ENCODE measurements around the gene MANBA.
"Not testable (repeated sequence)": the region's sequence is repeated elsewhere in the genome, so short reads cannot be mapped to it uniquely, and the experiment has no call there.

The MANBA gene

DNA sequence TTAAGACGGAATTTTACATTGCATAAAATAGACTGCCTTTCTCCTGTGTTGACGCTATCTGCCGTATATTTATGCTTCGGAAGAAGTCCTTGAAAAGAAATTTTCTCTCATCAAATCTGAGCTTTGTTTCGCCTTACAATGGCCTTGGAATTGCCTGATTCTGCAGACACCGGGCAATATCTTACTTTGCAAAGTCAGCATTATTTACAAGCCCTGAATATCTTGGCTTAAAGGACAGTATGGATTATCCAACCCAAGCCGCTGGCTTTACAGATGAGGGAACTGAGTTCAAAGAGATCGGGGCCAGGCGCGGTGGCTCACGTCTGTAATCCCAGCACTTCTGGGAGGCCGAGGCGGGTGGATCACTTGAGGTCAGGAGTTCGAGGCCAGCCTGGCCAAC is 1.1 kb upstream of the MANBA start:
- no peak for DNase-seq (ENCODE audit: low read depth)

DNA sequence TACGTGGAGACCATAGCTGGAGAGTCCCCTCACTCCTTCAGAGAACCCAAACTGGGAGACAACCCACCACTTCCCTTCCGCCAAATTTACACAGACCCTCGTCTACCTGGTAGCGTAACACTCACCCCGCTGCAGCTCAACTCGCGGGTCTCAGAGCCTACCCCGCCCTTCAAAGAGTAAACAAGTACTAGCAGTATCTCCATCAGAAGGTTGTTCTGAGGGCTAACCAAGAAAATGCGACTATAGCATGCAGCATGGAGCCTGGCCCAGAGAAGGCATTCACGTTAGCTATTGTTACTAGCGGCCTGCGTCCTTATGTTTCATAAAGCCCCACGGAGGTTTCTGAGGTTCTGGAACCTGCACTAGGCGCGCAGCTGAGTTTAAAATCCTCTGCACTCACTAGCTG is 531 bp upstream of the MANBA start:
- DNase-seq (ENCODE audit: low read depth) = no peak

GRCh38 chr4:102759831-102760644 is 730 bp downstream of the MANBA start:
- DNase-seq (ENCODE audit: low read depth) = no peak

DNA sequence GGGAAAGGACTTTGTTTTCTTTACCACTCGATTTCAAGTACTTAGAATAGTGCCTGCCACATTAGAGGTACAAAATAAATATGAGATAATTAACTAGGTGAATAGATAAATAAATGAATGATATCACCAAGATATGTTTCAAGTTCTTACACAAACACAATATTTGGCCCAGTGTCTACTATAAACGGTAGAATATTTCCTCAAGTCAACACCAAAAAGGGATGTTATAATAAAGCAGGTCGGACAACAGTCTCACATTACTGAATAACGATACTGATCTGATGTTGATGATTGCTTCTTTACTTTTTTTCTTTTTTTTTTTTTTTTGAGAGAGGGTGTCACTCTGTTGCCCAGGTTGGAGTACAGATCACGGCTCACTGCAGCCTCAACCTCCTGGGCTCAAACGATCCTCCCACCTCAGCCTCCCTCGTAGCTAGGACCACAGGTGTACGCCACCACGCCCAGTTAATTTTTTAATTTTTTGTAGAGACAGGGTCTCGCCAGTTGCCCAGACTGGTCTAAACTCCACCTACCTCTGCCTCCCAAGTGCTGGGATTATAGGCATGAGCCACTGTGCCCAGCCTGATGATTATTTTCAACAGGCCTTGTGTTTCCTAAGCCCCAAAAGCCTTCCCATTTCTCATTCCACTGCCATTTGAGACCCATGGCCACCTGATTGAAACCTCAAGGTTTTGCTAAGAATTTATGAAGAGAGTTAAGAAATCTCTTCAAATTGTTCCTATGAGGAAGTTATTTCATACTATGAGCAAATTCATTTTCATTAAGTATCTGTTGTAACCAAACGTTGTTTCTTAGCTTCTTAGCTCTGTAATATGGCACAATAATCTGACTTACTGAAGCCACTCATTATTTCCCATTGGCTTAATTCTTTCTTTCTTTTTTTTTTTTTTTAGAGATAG is 2.3 kb downstream of the MANBA start:
- DNase-seq (ENCODE audit: low read depth) = no peak

- DNase-seq (ENCODE audit: low read depth) = no peak
These were observed 3.1 kb downstream of the MANBA start for GRCh38 chr4:102757681-102758080.

- no peak for DNase-seq (ENCODE audit: low read depth)
These were observed 6.7 kb downstream of the MANBA start for GRCh38 chr4:102754044-102754443.

- no peak for DNase-seq (ENCODE audit: low read depth)
These were observed 8.8 kb downstream of the MANBA start for GRCh38 chr4:102751941-102752340.

GRCh38 chr4:102743352-102743751 is 17.4 kb downstream of the MANBA start:
- DNase-seq (ENCODE audit: low read depth) = not testable (repeated sequence)

DNA sequence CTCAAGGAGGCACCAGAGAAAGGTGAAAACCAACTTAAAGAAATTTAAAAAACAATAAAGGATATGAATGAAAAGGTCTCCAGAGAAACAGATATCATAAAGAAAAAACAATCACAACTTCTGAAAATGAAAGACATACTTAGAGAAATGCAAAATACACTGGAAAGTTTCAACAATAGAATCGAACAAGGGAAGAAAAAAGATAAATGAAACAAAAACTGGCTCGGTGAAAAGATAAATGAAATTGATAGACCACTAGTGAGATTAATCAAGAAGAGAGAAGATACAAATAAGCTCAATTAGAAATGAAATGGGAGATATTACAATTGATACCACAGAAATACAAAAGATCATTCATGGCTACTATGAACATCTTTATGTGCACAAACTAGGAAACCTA is 22.0 kb downstream of the MANBA start:
- not testable (repeated sequence) for DNase-seq (ENCODE audit: low read depth)

GRCh38 chr4:102736636-102737549 is 23.9 kb downstream of the MANBA start:
- DNase-seq (ENCODE audit: low read depth) = no peak

DNA sequence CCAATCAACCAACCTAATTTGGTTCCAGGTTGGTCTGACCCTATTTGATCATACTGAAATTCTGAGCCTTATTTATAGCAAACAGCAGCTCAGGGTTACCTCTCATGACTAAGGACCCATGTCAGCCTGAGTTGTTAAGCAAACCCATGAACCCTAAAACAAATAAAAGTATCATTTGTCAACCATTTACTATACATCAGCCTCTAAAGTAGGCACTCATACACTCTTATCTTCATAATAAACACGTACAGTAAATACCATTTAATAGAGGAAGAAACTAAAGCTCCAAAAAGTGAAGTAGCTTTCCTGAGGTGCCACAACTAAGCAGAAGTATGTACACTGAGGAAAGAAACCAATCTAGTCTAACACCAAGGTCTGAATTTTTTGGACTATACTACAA is 25.2 kb downstream of the MANBA start:
- no peak for DNase-seq (ENCODE audit: low read depth)

- no peak for DNase-seq (ENCODE audit: low read depth)
These were observed 26.0 kb downstream of the MANBA start for GRCh38 chr4:102734591-102735385.

DNA sequence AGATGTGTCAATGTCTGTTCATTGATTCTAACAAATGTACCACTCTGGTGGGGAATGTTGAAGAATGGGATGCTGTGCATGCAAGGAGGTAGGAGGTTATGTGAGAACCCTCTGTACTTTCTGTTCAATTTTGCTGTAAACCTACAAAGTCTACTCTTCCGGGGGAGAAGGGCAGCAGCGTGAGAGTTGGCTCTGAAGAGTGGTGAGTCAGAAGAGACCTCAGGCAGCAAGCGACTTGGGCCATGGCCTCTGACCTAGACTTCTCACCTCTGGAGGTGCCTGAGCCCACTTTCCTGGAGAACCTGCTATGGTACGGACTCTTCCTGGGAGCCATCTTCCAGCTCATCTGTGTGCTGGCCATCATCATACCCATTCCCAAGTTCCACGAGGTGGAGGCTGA is 26.7 kb downstream of the MANBA start:
- DNase-seq (ENCODE audit: low read depth) = no peak

- no peak for DNase-seq (ENCODE audit: low read depth)
These were observed 27.7 kb downstream of the MANBA start for GRCh38 chr4:102733084-102733483.

GRCh38 chr4:102732678-102733077 is 28.1 kb downstream of the MANBA start:
- DNase-seq (ENCODE audit: low read depth) = no peak

DNA sequence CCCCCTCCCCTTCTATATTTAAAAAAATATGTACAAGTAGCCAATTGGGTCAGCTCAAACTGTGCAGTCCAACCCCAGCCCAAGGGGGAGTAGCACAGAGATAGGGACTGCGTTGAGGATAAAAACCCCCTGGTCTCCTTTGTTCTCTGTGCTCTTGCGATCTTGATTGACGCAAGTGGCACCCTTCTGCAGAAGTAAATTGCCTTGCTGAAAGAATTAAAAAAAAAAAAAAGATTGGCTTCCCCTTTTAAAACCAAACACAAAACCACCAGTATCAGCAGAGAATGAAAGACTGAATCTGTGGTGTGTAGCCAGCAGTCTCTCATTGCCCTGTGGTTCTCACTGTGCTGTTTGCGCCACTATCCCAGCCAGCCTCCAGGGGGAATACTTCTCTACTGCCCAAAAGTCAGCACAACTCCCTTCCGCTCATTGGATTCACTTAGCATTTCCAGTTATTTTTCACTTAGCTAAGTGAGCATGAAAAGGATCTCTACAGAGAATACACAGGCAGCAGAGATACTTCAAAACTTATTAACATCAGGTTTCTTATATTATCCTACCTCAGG is 29.7 kb downstream of the MANBA start:
- no peak for DNase-seq (ENCODE audit: low read depth)

GRCh38 chr4:102729486-102729885 is 31.3 kb downstream of the MANBA start:
- not testable (repeated sequence) for DNase-seq (ENCODE audit: low read depth)

DNA sequence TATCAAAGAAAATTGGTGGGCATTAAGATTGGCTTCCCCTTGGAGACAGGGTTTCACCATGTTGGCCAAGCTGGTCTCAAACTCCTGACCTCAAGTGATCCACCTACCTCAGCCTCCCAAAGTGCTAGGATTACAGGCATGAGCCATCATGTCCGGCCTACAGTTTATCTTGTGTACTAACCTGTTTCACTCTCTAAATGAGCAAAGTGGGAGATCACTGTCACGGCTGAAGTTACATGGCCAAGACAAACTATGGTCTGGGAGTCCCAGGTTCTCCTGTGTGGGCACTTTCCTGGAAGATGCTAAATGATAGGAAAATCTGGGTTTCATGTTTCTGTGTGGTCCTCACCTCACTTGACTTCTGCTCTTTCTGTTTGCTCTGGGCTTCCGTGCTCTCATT is 33.8 kb downstream of the MANBA start:
- not testable (repeated sequence) for DNase-seq (ENCODE audit: low read depth)

- no peak for DNase-seq (ENCODE audit: low read depth)
These were observed 34.7 kb downstream of the MANBA start for GRCh38 chr4:102726068-102726467.

GRCh38 chr4:102725229-102725628 is 35.5 kb downstream of the MANBA start:
- DNase-seq (ENCODE audit: low read depth) = no peak

GRCh38 chr4:102723511-102723910 is 37.3 kb downstream of the MANBA start:
- DNase-seq (ENCODE audit: low read depth) = no peak
